Astrocyte of the spinal cord (primary cell): ENCODE data around the gene AJAP1.
"Not testable (repeated sequence)": the region's sequence is repeated elsewhere in the genome, so short reads cannot be mapped to it uniquely, and the experiment has no call there.

Source experiments
- DNase-seq: peaks from one replicate; pipeline ENCODE4 v3.0.0; 2011; ENCODE audit warnings: low read depth, low spot score
- H3K4me3 ChIP-seq: 2 replicates; pipeline ENCODE4 v1.5.1; 2011; ENCODE audit warnings: low read depth, mild to moderate bottlenecking, low read length, moderate library complexity
- in situ Hi-C: cut with HindIII; loops from 2 replicates; pipeline ENCODE4 v1.10.0; 2017; ENCODE audit warnings: low sequenced_read_pairs
- TF ChIP-seq, protein P1 (sequence below): IDR thresholded peaks from 2 replicates; pipeline ENCODE4 v1.5.1; 2012; ENCODE audit warnings: low read depth, mild to moderate bottlenecking, low read length, inconsistent platforms

Gene AJAP1

DNA sequence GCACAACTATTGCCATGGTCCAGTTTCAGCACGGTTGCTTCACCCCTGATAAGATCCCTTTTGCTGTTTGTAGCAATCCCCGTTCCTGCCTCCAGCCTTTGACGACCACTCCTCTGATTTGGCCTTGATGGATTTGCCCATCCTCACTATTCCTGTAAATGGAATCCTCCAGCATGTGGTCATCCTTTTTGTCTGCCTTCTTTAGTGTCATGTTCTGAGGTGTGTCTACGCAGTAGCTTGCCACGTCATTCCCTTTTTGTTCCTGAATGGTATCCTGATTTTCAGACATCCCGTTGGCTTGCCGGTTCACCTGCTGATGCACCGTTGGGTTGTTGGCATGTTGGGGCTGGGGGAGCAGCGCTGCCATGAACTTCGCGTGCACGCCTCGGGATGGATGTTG, 7.8 kb downstream of the AJAP1 start:
- no peak for DNase-seq
- TF ChIP-seq, protein P1, sequence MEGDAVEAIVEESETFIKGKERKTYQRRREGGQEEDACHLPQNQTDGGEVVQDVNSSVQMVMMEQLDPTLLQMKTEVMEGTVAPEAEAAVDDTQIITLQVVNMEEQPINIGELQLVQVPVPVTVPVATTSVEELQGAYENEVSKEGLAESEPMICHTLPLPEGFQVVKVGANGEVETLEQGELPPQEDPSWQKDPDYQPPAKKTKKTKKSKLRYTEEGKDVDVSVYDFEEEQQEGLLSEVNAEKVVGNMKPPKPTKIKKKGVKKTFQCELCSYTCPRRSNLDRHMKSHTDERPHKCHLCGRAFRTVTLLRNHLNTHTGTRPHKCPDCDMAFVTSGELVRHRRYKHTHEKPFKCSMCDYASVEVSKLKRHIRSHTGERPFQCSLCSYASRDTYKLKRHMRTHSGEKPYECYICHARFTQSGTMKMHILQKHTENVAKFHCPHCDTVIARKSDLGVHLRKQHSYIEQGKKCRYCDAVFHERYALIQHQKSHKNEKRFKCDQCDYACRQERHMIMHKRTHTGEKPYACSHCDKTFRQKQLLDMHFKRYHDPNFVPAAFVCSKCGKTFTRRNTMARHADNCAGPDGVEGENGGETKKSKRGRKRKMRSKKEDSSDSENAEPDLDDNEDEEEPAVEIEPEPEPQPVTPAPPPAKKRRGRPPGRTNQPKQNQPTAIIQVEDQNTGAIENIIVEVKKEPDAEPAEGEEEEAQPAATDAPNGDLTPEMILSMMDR: no peak
- in situ Hi-C loops: no loop called here
- H3K4me3 ChIP-seq: no peak overlapping the region

DNA sequence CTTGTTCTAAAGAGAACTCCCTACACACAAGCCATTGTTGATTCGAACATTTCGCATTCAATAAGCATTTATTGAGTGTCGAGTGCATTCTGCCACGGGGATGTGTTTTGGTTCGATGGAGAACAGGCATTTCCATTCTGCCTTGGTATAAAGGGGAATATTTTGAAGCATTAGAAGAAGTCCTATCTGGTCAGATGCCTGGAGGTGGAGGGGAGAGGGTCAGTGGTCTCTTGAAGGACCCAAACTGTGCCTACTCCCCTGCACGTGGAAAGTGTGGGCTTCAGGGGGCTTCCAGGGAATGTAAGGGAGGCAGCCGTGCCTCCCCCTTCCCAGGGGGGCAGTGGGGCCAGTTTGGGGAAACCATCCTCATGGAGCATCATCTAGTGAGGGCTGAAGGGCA, 8.3 kb downstream of the AJAP1 start:
- no peak for DNase-seq
- H3K4me3 ChIP-seq: no peak overlapping the region
- TF ChIP-seq, protein P1: no peak
- in situ Hi-C loops: no loop called here

DNA sequence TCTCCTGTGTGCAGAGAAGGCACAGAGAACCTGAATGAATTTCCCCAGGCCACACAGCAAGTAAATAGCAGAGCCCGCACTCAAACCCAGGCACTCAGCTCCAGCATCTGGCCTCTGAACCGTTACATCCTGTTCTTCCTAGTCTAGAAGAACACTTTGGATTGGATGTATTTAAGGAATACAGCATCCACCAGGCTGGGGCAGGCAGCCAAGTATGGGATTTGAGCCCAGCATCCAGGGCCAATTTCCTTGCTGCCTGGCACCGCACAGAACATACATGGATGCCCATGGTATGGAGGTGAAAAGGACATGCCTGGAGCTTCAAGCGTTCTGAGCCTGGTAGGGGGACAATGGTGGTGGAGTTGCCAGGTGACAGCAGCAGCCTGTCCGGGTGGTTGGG, 9.7 kb downstream of the AJAP1 start:
- TF ChIP-seq, protein P1: no peak
- DNase-seq: no peak
- in situ Hi-C loops: no loop called here
- H3K4me3 ChIP-seq: no peak overlapping the region

DNA sequence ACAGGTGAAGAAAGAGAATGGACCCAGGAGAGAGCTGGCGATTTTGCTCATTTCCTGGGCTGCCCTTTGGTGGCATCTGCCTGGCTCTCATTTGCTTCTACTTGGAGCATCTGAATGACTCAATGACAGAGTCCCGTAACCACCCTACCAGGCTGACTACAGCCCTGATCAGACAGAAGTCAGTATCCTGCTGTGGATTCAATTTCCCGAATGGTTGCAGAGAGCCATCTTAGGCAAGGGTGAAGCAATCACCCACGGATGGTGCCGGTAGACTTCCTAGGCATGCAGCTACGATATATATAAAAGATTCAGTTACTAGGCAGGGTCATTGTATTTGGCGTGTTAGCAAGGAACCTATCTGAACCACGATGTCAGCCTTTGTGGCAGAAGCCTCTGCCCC, 10.2 kb downstream of the AJAP1 start:
- in situ Hi-C loops: no loop called here
- no peak for DNase-seq
- no peak overlapping the region for H3K4me3 ChIP-seq
- TF ChIP-seq, protein P1: no peak

DNA sequence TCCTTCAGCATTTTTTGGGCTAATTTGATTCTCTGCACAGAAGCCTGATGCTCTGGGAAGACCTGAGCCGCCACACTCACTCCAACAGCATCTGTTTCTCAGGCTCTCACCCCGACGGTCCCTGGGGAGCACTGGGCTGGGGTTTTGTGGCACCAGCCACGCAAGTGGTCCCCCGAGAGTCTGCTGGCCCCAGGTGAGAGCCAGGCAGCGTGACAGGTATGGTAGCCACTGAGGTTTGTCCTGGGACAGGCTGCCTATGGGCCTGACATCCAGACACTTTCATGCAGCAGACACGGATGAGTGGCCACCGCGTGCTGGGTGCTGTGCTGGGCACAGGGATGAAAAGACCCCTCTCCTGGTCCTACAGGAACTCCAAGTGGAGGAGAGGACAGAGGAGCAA, 11.0 kb downstream of the AJAP1 start:
- TF ChIP-seq, protein P1: no peak
- H3K4me3 ChIP-seq: no peak overlapping the region
- in situ Hi-C loops: no loop called here
- DNase-seq: no peak

- peak; percentile 27 for DNase-seq
- H3K4me3 ChIP-seq, in situ Hi-C loops: not testable (repeated sequence)
These were observed 12.3 kb downstream of the AJAP1 start for GRCh38 chr1:4666683-4667082.

DNA sequence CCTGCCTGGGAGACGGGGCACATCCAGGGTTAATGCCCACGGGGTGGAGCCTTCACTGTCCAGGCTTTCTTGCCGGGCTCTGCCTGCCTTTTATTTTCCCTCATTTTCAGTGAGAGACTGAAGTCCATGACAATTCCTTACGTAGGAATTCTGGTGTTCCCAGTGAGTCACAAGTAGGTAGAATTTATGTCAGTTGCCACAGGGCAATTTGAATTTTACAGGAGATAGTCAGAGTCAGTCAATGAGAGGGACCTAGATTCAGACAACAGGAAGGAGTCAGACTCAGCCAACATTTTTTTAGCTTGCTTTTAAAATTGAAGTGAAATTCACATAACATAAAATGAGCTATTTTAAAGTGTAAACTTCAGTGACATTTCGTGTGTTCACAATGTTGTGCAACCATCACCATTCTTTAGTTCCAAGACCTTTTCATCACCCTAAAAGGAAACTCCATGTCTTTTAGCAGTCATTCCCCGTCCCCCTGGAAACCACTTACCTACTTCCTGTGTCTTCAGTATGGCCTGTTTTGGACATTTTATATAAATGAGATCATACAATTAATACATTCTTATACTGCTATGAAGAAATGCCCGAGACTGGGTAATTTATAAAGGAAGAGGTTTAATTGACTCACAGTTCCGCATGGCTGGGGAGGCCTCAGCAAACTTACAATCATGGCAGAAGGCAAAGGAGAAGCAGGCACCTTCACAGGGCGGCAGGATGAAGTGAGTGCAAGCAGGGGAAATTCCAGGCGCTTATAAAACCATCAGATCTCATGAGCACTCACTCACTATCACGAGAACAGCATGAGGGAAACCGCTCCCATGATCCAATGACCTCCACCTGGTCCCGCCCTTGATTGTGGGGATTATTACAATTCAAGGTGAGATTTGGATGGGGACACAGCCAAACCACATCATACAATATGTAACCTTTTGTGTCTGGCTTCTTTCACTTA, 14.6 kb downstream of the AJAP1 start:
- in situ Hi-C loops: no loop called here
- peak; percentile 27 for DNase-seq
- TF ChIP-seq, protein P1: no peak
- H3K4me3 ChIP-seq: no peak overlapping the region
